ENCODE measurements around the gene C1orf141. TPM values are rescaled to one million over a fixed set of nuclear protein-coding genes. Genes with fewer than 3 reads are reported as not detected.

The C1orf141 gene
- total RNA-seq, 2 experiments from 2014 or later, result not detected

- Histone ChIP-seq H3K4me1 (ENCODE audit: insufficient read depth, low read length) (no peaks in the 10 kb centered on the region), H3K27me3 (ENCODE audit: control insufficient read depth in 1 of 2, insufficient read depth in 2 of 2, low read length in 2 of 2) (no peaks in the 10 kb centered on the region), H3K36me3 (ENCODE audit: insufficient read depth, low read length) (no peaks in the 10 kb centered on the region), H3K9me3 (ENCODE audit: control insufficient read depth in 1 of 2, insufficient read depth in 1 of 2, low read length in 2 of 2) (no peaks in the 10 kb centered on the region), H3K27ac (ENCODE audit: low read depth in 1 of 2, low read length in 2 of 2) (no peak overlapping the region), H3K4me3 (ENCODE audit: low read length) (no peak overlapping the region)
- Mint-ChIP-seq H3K27me3 (no peaks in the 10 kb centered on the region), H3K27ac (no peak overlapping the region), H3K9me3 (no peaks in the 10 kb centered on the region), H3K4me3 (no peak overlapping the region), H3K4me1 (ENCODE audit: low read depth) (no peaks in the 10 kb centered on the region), H3K36me3 (ENCODE audit: low read depth) (no peaks in the 10 kb centered on the region)
- ChIA-PET CTCF (no interaction called here), POLR2A (no interaction called here)
- no peak for TF ChIP-seq CTCF (IDR thresholded peaks at IDR 0.05)
- ATAC-seq (ENCODE audit: poor library complexity), result no peak
- DNase-seq, result no peak
- intact Hi-C loops (cut with DNase I, micrococcal nuclease), result no loop called here
Measured at GRCh38 chr1:67061266-67061665, 73.5 kb downstream of the C1orf141 start.

- no peak for TF ChIP-seq CTCF (IDR thresholded peaks at IDR 0.05)
- H3K27ac Mint-ChIP-seq, result no peak overlapping the region
- ChIA-PET POLR2A (no interaction called here), CTCF (interaction anchor here (0.6 kb wide), 1 partner anchor 319 kb away, joined by 3 read pairs; no protein-coding TSS in a partner anchor)
- no peak overlapping the region for H3K4me3 Mint-ChIP-seq
- no peaks in the 10 kb centered on the region for H3K36me3 Mint-ChIP-seq (ENCODE audit: low read depth)
- H3K9me3 ChIP-seq (ENCODE audit: control insufficient read depth in 1 of 2, insufficient read depth in 1 of 2, low read length in 2 of 2), result no peaks in the 10 kb centered on the region
- intact Hi-C loops (cut with DNase I, micrococcal nuclease), result no loop called here
- ATAC-seq (ENCODE audit: poor library complexity) (no peak), DNase-seq (no peak)
- no peaks in the 10 kb centered on the region for H3K4me1 Mint-ChIP-seq (ENCODE audit: low read depth)
- no peaks in the 10 kb centered on the region for H3K36me3 ChIP-seq (ENCODE audit: insufficient read depth, low read length)
- H3K27ac ChIP-seq (ENCODE audit: low read depth in 1 of 2, low read length in 2 of 2), result no peak overlapping the region
- H3K4me3 ChIP-seq (ENCODE audit: low read length), result no peak overlapping the region
- no peaks in the 10 kb centered on the region for H3K9me3 Mint-ChIP-seq
- no peaks in the 10 kb centered on the region for H3K4me1 ChIP-seq (ENCODE audit: insufficient read depth, low read length)
- no peaks in the 10 kb centered on the region for H3K27me3 ChIP-seq (ENCODE audit: control insufficient read depth in 1 of 2, insufficient read depth in 2 of 2, low read length in 2 of 2)
- H3K27me3 Mint-ChIP-seq, result no peaks in the 10 kb centered on the region
Measured at GRCh38 chr1:67060811-67061218, 74.0 kb downstream of the C1orf141 start.

GRCh38 chr1:67059346-67059745 lies 75.4 kb downstream of the C1orf141 start:
- no peak for ATAC-seq (ENCODE audit: poor library complexity)
- Histone ChIP-seq H3K27ac (ENCODE audit: low read depth in 1 of 2, low read length in 2 of 2) (no peak overlapping the region), H3K4me1 (ENCODE audit: insufficient read depth, low read length) (peaks cover 5% of the 10 kb centered on the region), H3K27me3 (ENCODE audit: control insufficient read depth in 1 of 2, insufficient read depth in 2 of 2, low read length in 2 of 2) (no peaks in the 10 kb centered on the region), H3K4me3 (ENCODE audit: low read length) (no peak overlapping the region), H3K9me3 (ENCODE audit: control insufficient read depth in 1 of 2, insufficient read depth in 1 of 2, low read length in 2 of 2) (no peaks in the 10 kb centered on the region), H3K36me3 (ENCODE audit: insufficient read depth, low read length) (no peaks in the 10 kb centered on the region)
- H3K36me3 Mint-ChIP-seq (ENCODE audit: low read depth), result peaks cover 5% of the 10 kb centered on the region
- no peak for TF ChIP-seq CTCF (IDR thresholded peaks at IDR 0.05)
- no peak overlapping the region for H3K27ac Mint-ChIP-seq
- peaks cover 11% of the 10 kb centered on the region for H3K4me1 Mint-ChIP-seq (ENCODE audit: low read depth)
- no peaks in the 10 kb centered on the region for H3K9me3 Mint-ChIP-seq
- ChIA-PET POLR2A (no interaction called here), CTCF (no interaction called here)
- intact Hi-C loops (cut with DNase I, micrococcal nuclease), result loop anchor here (5.0 to 10.0 kb wide), 3 partner anchors 78 to 137 kb away; partner anchors contain the start of genes DNAI4 (in 1 of the 2) and MIER1 (in 1 of the 2)
- H3K27me3 Mint-ChIP-seq, result no peaks in the 10 kb centered on the region
- H3K4me3 Mint-ChIP-seq, result no peak overlapping the region
- DNase-seq, result no peak
